Prostate gland (tissue), 2 donors: ENCODE data around the gene POM121L12. TPM values are rescaled to one million over a fixed set of nuclear protein-coding genes. Genes with fewer than 3 reads are reported as not detected.

Source experiments
- DNase-seq: peaks from one replicate; pipeline ENCODE4 v3.0.0-alpha.2; 2019; ENCODE audit warnings: low spot score
- H3K27ac ChIP-seq, 2 donors: fragments of 200-600 bp; sonication (generic); 2 replicates each; pipeline ENCODE4 v1.5.1; 2017 to 2019
- H3K27me3 ChIP-seq: fragments of 200-600 bp; sonication (generic); replicated peaks from 2 replicates; pipeline ENCODE4 v1.5.1; 2019; ENCODE audit not compliant: insufficient read depth
- H3K36me3 ChIP-seq, 2 donors: fragments of 200-600 bp; sonication (generic); 1 replicate in 1 of 2; 2 replicates in 1 of 2; pipeline versions ENCODE4 v1.5.1 to v1.8.1; 2017 to 2019
- H3K4me1 ChIP-seq: fragments of 200-600 bp; sonication (generic); replicated peaks from 2 replicates; pipeline ENCODE4 v1.5.1; 2019
- H3K4me3 ChIP-seq, 2 donors: fragments of 200-600 bp; sonication (generic); 2 replicates each; pipeline ENCODE4 v1.5.1; 2017 to 2019
- H3K9me3 ChIP-seq: fragments of 200-600 bp; sonication (generic); 2 replicates; pipeline ENCODE4 v1.5.1; 2017
- CTCF ChIP-seq, 4 experiments: fragments of 200-600 bp in 2 of 4; fragments of 450-650 bp in 2 of 4; sonication (generic) in 2 of 4; IDR thresholded peaks; 1 replicate in 3 of 4; 2 replicates in 1 of 4; pipeline ENCODE4 v1.5.1; 2016 to 2019; ENCODE audit warnings: antibody characterized with exemption in 4 of 4, mild to moderate bottlenecking in 2 of 4, moderate library complexity in 2 of 4
- POLR2A ChIP-seq: fragments of 450-650 bp; IDR thresholded peaks from one replicate; pipeline ENCODE4 v1.6.1; 2016; ENCODE audit warnings: antibody characterized with exemption, mild to moderate bottlenecking
- POLR2AphosphoS5 ChIP-seq: sonication (generic); formaldehyde crosslinking; IDR thresholded peaks from one replicate; pipeline ENCODE4 v1.6.1; 2017; ENCODE audit warnings: antibody characterized with exemption
- WGBS: methylation state at CpG from one replicate; pipeline ENCODE4 v1.1.5; 2018; 5-methylcytosine and 5-hydroxymethylcytosine counted together
- intact Hi-C: fragments of 100-400 bp; cut with DNase I; formaldehyde crosslinking; loops from one replicate; pipeline ENCODE4 v1.14.2; 2022
- total RNA-seq, 2 donors: library from RNA; depleted of rRNA; stranded (reverse); fragments of >200 nt; gene quantifications; one replicate each; pipeline ENCODE4 v1.1.0, GENCODE V29; 2016

Gene POM121L12
- total RNA-seq, 2 donors from 2014 or later, result 1.2 TPM; not detected in 1

GRCh38 chr7:53048638-53049037, 13.2 kb downstream of the POM121L12 start:
- Histone ChIP-seq H3K27me3 (no peaks in the 10 kb centered on the region), H3K36me3 (no peaks in the 10 kb centered on the region), H3K9me3 (no peaks in the 10 kb centered on the region), H3K4me3 (no peak overlapping the region), H3K4me1 (no peaks in the 10 kb centered on the region), H3K27ac (no peak overlapping the region)
- DNase-seq, result no peak
- intact Hi-C loops, result no loop called here
- WGBS, result 97% methylated on average over 2 of the region's 2 CpGs
- no peak for TF ChIP-seq POLR2A
- no peak for TF ChIP-seq POLR2AphosphoS5
- TF ChIP-seq CTCF (IDR thresholded peaks at IDR 0.05), result no peak

DNA sequence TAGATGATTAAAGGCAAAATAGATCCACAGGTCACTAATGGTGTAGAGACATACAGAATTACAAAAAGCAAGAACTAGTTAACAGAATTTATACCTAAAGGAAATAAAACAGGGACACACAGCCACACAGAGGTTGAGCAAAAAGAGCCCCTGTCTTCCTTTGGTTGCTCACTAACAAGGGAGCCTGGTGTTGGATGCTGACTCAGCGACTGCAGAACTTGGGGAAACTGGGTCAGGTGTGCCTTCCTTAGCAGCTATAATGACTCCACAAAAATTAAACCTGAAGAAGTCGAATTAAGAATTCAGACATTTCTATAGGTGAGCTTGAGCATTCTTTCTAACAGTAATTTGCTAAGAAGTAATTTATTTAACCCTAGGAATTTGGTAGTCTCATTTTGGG, 15.0 kb downstream of the POM121L12 start:
- DNase-seq, result no peak
- H3K4me3 ChIP-seq, result no peak overlapping the region
- H3K27me3 ChIP-seq, result no peaks in the 10 kb centered on the region
- H3K36me3 ChIP-seq, result no peaks in the 10 kb centered on the region
- H3K4me1 ChIP-seq, result no peaks in the 10 kb centered on the region
- WGBS, result 82% methylated on average over 2 of the region's 2 CpGs
- H3K27ac ChIP-seq, result no peak overlapping the region
- H3K9me3 ChIP-seq, result no peaks in the 10 kb centered on the region
- no peak for TF ChIP-seq POLR2A
- no peak for TF ChIP-seq POLR2AphosphoS5
- TF ChIP-seq CTCF (IDR thresholded peaks at IDR 0.05), result no peak
- intact Hi-C loops, result no loop called here

GRCh38 chr7:53059591-53059990, 24.2 kb downstream of the POM121L12 start:
- 63% methylated on average over 2 of the region's 2 CpGs for WGBS
- no peaks in the 10 kb centered on the region for H3K9me3 ChIP-seq
- intact Hi-C loops, result no loop called here
- H3K36me3 ChIP-seq, result no peaks in the 10 kb centered on the region
- H3K4me1 ChIP-seq, result no peaks in the 10 kb centered on the region
- H3K27me3 ChIP-seq, result no peaks in the 10 kb centered on the region
- no peak overlapping the region for H3K4me3 ChIP-seq
- TF ChIP-seq POLR2AphosphoS5 (no peak), POLR2A (no peak), CTCF (IDR thresholded peaks at IDR 0.05) (no peak)
- DNase-seq, result no peak
- H3K27ac ChIP-seq, result no peak overlapping the region

- Histone ChIP-seq H3K4me1 (no peaks in the 10 kb centered on the region), H3K36me3 (no peaks in the 10 kb centered on the region), H3K27me3 (no peaks in the 10 kb centered on the region), H3K27ac (no peak overlapping the region), H3K4me3 (no peak overlapping the region), H3K9me3 (no peaks in the 10 kb centered on the region)
- no peak for DNase-seq
- intact Hi-C loops, result no loop called here
- TF ChIP-seq CTCF (IDR thresholded peaks at IDR 0.05) (no peak), POLR2A (no peak), POLR2AphosphoS5 (no peak)
- WGBS, result 92% methylated on average over 1 of the region's 1 CpG
Measured at GRCh38 chr7:53060066-53060465, 24.6 kb downstream of the POM121L12 start.

GRCh38 chr7:53062796-53063195, 27.4 kb downstream of the POM121L12 start:
- no peaks in the 10 kb centered on the region for H3K36me3 ChIP-seq
- no peaks in the 10 kb centered on the region for H3K9me3 ChIP-seq
- H3K27ac ChIP-seq, result no peak overlapping the region
- no peak for DNase-seq
- intact Hi-C loops, result no loop called here
- H3K27me3 ChIP-seq, result no peaks in the 10 kb centered on the region
- H3K4me3 ChIP-seq, result no peak overlapping the region
- no peak for TF ChIP-seq POLR2A
- TF ChIP-seq POLR2AphosphoS5, result no peak
- no peak for TF ChIP-seq CTCF (IDR thresholded peaks at IDR 0.05)
- no peaks in the 10 kb centered on the region for H3K4me1 ChIP-seq
